ENCODE measurements around the gene CDKN1A.
A peak's percentile ranks its signal among the peaks of the same experiment; 100 is the strongest.
"Not testable (repeated sequence)": the region's sequence is repeated elsewhere in the genome, so short reads cannot be mapped to it uniquely, and the experiment has no call there.

The CDKN1A gene

DNA sequence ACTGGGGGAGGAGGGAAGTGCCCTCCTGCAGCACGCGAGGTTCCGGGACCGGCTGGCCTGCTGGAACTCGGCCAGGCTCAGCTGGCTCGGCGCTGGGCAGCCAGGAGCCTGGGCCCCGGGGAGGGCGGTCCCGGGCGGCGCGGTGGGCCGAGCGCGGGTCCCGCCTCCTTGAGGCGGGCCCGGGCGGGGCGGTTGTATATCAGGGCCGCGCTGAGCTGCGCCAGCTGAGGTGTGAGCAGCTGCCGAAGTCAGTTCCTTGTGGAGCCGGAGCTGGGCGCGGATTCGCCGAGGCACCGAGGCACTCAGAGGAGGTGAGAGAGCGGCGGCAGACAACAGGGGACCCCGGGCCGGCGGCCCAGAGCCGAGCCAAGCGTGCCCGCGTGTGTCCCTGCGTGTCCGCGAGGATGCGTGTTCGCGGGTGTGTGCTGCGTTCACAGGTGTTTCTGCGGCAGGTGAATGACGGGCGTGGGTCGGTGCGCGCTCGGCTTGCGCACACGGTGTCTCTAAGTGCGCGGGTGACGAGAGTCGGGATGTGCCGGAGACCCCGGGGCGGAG lies at the start of gene CDKN1A:
TSS of gene CDKN1A (plus strand) at position 227 of the 555 bp plus-strand sequence. CDS start 5,388 bp downstream, outside the sequence.
- DNase-seq = peak; percentile 88

DNA sequence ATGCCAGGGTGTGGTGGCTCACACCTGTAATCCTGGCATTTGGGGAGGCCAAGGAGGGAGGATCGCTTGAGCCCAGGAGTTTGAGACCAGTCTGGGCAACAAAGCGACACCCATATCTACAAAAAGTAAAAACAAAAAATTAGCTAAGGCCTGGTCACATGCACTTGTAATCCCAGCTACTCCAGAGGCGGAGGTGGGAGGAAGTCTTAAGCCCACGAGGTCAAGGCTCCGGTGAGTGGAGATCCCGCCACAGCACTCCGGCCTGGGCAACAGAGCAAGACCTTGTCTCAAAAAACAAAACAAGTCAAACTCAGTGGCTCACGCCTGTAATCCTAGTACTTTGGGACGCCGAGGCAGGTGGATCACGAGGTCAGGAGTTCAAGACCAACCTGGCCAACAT lies 48.7 kb upstream of the CDKN1A start:
- no peak for DNase-seq

DNA sequence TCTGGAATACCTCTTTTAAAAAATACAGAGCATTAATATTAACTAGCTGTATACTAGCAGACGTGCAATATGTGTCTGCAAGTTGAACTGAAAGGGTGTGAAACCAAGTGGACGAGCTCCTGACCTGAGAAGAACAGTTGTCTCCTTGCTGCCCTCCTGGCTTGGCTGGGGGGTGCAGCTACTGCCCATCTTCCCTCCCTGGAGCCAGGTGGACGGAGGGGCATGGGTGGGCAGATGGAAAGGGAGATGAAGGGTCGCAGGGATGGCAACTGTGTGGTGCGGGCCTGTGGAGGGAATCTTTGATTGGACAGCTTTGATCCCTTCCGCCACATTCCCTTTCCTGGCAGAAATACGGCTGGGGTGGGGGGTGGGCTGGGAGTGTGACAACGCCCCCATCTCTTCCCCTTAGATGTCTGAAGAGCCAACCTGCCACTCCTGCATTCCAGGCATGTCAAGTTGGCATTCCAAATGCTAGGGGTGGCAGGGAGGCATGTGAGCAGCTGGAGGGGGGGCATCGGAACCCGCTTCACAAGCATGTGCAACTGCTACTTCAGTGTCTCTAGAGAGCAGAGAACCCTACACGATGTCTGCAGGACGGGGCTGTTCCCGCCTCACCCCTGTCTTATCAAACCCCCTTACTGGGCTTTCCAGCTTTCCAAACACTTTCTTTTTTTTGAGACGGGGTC lies 47.0 kb upstream of the CDKN1A start:
- no peak for DNase-seq

DNA sequence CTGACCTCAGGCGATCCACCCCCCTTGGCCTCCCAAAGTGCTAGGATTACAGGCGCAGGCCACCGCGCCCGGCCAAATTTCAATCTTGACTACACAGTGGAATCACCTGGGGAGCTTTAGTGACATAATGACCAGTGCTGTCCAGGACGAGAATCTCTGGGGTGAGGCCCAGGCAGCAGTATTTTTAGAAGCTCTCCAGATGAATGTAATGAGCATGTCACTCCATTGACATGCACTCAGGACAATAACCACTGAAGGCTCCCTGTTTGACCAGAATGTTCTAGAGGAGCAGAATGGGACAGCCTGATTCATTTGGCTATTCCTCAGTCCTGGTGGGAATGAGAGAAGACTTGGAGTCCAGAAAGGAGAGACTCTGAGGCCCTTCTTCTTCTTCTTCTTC lies 45.1 kb upstream of the CDKN1A start:
- no peak for DNase-seq

DNA sequence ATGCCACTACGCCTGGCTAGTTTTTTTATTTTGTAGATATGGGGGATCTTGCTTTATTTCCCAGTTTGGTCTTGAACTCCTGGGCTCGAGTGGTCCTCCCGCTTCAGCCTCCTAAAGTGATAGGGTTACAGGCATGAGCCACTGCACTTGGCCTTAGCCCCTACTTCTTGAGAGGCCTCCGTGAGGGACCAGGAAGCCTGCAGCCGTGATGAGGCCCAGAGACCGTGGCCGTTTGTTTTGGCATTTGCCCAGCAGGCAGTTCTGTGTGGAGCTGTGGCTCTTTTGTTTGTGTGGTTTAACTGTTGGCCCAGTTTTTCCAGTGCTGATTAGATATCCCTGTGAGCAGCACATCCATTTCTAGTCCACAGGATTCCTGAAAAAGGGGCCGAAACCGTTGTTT lies 44.6 kb upstream of the CDKN1A start:
- no peak for DNase-seq

DNA sequence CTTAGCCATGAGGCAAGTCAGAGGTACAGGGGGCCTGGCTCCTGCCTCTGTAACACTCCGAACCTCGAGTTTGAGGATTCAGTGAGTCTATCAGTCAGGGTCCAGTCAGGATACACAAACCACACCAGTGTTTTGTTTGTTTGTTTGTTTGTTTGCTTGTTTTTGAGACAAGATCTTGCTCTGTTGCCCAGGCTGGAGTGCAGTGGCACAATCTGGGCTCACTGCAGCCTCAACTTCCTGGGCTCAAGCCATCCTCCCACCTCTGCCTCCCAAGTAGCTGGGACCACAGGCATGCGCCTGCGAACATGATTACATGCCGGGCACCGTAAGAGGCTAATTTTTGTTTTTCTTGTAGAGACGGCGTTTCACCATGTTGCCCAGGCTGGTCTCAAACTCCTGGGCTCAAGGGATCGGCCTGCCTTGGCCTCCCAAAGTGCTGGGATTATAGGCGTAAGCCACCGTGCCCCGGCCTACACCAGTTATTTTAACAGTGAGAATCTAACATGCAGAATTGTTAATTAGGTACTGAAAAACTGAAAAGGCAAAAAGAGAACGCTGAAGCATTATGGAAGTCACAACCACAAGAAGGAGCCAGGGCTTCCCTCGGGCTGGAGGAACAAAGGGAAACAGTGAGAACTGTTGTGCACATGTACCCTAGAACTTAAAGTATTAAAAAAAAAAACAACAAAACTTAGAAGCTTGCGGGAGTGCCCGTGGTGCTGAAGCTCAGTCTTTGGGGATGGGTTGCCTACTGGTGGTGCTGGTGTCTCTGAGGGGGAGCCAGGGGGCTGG lies 44.0 kb upstream of the CDKN1A start:
- no peak for DNase-seq

DNA sequence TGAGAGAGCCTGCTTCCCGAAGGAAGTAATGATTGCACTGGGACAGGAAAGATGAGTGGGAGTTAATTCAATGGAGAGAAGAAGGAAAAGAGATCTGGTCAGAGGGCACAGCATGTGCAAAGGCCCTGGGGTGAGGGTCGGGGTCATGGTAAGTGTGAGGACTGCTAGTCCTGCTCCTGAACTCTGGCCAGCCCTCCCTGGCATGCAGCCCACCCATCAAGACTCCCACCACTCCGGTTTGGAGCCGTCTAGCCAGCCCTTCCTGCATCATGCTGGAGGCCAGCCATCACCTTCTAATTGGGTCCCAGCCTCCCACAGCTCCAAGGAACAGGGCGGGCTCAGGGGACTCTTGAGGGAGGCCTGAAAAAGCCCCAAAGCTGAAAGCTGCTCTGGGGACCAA lies 42.2 kb upstream of the CDKN1A start:
- DNase-seq = no peak

DNA sequence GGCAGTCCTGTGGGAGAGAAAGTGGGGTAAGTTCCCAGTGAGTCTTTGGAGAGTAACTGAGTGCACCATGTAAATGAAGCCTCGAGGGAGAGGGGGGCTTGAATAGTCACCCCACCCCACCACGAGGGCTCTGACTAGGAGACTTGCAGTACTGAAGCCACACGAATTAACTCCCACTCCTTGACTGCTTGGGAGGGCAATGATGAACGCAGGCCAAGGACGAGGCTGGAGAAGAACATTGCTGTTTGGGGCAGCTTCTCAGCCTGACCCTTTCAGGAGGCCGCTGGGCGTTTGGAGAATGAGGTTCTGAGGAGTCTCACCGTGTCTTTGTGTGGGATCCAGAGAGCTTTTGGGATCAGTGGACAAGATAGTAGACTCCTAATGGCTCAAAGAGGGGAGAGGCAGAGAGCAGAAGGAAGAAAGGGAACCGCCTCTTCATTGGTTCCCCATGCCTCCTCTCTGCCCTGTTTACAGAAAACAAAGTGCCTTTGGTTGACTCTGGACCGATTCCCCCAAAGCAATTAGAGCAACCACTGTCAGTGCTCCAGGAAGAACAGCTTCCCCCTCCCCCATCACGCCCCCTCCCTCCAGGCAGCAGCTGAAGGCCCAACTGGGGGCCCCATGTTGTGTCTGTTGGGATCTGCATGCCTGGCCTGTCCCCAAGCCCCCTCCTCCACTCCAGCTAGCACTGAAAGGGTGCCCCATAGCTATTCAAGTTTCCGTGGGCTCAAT lies 41.7 kb upstream of the CDKN1A start:
- no peak for DNase-seq

DNA sequence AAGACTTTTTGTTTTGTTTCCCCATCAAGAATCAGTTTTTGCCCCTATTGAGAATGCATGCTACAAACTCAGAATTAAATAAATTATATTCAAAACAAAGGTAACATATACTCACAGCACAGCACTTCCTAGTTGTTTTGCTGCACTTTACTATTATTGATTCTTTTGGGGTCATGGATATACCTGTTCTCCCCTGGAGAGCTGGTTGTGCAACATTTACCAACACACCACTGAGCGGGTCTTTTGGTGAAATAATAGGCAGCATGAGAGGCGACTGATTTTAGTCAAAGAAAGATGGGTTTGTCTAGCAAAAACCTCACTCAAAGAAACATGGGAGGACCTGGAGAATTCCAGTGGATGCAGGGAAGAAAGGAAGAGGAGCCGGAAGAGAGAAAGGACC lies 39.9 kb upstream of the CDKN1A start:
- no peak for DNase-seq

DNA sequence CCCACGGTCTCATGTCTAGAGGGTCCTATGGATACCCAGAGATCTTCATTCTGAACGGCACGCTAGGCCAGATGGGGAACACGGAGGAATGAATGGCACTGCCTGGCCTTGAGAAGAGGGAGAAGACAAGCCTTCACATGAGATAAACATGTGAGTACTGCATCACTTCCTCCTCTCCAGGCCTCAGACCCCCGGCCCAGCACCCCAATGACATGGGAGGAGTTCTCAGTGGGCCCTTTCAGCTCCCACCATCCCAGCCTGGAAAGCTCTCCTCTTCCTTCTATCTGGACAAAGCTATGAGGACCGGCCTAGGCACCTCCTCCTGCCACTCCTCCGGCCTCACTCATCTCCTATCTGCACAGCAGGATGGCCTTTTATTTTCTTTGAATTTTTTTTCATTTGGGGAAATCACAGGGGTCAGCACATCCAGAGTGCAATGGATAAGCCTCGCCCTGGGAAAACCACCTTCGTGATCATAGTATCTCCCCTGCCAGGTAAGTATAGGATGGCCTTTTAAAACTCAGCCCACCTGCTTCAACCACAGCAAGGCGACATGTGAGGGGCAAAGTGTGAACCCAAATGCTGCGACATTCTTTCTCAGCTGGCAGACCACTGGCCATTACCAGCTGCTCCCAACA lies 39.2 kb upstream of the CDKN1A start:
- no peak for DNase-seq

DNA sequence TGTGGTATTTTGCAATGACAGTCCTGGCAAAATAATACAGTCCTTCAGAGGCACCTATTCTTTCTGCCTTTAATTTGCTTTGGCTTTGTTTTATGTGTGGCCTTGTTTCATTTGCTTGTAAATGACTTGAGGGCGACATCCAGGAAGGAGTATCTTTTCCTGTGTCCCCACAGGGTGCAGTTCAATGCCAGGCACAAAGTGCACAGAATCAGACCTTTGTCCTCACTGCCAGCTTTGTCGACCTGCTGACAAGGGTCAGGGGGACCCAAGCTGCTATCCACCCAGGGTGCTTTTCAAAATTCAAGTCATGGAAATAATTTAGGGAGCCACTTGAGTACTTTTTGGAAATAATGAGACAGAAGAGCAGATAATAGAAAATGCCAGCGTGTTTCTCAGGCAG lies 37.0 kb upstream of the CDKN1A start:
- DNase-seq = no peak

DNA sequence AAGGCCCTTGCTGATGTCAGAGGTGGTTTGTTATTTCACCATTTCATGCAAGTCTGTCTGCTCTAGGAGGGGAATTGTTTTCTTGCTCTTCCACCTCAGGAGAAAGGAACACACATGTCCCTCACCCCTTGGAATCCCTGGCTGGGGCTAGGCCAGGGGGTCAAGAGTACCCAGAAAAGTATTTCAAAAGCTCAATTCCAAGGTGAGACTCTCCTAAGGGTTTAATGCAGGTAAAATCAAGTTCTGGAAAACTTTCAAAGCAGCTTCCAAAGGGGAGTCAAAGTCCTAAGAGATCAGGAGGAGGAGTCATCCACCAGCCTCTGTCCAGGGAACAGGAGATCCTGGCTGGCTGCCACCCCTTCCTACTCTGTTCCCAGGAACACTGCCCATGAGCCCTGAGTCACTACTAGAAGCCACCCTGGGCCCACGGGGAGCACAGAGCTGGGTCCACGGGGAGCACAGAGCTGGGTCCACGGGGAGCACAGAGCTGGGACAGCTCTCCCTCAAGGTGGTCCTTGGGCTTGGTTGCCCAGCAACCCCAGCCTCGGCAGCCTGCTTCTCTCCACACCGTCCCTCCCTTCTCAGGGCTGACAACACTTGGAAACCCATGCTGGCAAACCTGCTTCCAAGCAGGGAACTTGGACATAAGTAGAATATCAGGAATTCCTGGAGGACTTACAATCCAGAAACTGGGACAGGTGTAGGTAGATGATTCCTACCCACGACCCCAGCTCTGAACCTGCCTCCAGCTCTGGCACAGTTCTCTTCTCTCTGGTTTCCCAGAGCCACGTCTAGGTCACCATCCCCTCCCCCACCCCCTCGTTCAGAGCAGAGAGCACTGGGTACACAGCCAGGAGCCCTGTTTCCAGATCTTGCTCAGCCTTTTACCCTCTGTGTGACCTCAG lies 35.3 kb upstream of the CDKN1A start:
- peak; percentile 91 for DNase-seq

DNA sequence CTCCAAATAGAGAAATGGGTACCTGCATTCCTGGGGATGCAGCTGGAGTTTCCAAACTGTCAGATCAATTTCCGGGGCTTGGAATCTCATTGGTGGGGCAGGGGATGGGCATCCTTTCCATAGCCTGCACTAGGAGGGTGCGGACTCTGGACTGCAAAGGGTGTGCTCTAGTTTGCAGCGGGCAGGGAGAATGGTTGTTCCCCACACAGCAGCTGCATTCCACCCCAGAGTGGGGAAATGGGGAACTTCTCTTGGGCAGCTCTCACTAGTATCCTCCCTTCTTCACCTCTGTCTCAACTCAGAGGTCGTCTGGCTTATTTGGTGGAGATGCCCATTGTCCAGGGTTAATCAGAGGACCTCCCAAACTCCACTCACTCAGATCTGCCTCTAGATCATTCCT lies 34.5 kb upstream of the CDKN1A start:
- no peak for DNase-seq

DNA sequence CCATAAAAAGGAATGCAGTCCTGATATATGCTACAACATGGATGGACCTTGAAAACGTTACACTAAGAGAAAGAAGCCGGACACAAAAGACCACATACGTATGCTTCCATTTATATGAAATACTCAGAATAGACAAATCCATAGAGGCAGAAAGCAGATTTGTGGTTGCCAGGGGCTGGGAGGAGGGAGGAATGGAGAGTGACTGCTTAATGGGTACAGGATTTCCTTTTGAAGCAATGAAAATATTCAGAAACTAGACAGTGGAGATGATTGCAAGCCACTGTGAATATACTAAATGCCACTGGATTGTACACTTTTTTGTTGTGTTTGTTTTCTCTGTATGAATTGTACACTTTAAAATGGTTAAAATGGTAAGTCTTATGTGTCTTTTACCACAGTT lies 29.4 kb upstream of the CDKN1A start:
- no peak for DNase-seq

DNA sequence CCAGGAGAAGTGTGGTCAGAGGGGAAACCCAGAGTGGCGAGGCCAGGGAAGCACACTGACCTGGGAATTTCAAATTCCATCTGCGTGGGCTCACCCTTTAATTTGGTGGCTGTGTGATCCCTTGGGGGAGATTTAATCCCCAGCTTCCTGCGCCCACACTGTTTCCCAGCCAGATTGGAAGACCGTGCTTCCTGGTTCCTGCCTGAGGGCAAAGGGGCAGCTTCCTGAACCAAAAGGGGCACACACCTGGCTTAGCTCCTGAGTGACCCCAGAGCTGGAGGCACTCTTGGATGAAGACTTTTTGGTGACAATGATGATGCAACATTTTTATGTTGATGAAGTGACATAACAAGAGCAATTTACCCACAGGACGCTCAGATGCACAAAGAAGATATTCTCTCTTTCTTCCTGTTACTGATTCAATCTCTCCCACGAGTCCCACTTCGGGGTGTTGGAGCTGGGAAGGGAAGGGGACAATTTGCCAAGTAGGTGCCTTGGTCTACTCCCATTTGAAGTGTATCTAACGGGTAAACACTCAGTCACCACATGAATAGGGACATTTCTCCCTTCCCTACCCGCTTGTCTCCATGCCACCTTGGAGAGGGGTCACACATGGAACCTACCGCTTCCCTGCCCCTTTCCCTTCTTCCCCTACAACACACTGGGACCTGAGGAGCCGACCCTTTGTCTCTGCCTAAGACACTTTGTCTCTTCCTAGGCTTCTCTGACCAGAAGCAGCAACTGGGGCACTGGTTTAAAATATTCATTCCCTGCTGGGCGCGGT lies 28.6 kb upstream of the CDKN1A start:
- DNase-seq = no peak

DNA sequence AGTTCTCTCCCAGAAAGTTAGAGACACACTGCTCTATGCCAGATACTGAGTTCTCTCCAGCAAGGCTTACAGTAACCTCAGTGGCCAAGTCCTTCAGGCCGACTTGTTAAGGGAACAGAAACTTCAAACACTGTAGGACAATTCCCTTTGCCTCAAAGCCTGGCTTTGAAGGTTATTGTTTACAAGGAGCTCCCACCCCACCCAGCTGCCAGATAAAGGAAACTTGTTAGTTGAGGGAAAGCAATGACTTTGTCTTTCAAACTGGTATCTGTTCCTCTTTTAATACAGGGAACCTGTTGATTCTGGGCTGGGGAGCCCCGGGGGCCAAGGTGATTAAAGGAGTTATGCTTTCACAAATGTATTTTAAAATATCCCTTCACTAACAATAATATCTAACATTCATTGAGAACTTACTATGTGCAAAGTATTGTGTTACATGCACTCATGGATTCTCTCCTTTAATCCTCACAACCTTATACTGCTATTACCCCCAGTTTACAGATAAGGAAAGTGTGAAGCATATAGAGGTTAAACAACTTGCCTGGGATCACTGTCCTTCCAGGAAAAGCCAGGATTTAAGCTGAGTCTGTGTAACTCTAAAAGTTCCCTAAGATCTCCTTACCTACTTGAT lies 27.6 kb upstream of the CDKN1A start:
- no peak for DNase-seq

DNA sequence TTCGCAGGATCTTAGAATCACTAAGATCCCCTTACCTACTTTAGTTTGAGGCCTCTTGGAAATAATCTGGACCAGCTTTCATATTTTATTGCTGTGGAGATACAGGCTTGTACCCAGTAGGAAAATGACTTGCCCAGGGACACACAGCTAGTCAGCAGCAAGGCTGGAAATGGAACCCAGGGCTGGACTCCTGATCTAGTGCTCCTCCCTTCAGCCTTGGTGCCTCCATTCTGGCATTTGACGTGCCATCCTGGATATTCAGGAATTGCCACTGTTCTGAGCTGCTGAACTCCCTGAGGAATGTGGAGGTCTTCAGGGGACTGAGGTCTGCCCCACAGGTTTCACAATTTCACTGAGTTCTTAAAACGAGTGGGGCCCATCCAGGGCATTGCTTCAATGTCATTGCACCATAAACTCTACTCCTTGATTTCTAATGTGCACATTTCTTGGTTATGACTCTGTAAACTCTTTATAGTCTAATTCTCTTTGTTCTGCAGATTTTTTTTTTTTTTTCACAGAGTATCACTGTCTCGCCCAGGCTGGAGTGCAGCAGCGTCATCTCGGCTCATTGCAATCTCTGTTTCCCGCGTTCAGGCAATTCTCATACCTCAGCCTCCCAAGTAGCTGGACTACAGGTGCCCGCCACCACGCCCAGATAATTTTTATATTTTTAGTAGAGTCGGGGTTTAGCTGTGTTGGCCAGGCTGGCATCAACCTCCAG lies 26.7 kb upstream of the CDKN1A start:
- DNase-seq = no peak

DNA sequence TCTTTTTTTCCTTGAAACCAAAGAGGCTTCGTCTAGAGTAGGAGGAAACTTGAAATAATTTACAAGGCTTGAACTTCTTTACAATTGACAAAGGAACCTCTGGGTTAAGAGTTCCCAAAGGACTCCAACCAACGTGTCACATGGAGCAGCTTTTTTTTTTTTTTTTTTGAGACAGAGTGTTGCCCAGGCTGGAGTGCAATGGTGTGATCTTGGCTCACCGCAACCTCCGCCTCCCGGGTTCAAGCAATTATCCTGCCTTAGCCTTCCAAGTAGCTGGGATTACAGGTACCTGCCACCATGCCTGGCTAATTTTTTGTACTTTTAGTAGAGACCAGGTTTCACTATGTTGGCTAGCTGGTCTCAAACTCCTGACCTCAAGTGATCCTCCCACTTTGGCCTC lies 24.0 kb upstream of the CDKN1A start:
- DNase-seq = not testable (repeated sequence)

DNA sequence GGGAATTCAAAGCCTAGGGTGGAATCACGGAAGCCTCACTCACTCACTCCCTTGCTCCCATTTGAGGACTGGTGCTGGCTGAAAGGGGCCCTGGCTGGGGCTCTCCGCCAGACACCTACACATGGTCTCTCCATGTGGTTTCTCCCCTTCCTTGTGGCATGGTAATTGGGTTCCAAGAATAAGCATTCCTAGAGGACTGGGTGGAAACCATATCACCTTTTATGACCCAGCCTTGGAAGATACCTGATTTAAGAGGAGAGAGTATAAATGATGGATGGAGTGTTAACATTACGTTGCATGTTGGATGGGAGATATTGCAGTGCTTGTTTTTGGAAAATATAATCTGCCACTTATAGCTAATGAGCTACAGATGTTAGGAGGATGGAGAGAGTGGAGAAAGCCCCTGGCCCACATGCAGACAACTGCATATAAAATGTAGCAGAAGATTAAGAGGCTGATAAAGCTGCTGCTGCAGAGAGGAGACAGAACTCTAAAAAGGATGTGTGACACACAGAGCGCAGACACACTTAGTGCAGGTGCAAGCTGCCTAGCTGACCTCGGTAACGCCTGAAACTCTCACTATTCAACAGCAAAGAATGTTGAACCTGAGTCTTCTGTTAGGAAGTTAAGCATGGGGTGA lies 23.3 kb upstream of the CDKN1A start:
- DNase-seq = no peak

Measured in HCEC 1CT (cell line).